ENCODE results near the gene DDI1.

DNA sequence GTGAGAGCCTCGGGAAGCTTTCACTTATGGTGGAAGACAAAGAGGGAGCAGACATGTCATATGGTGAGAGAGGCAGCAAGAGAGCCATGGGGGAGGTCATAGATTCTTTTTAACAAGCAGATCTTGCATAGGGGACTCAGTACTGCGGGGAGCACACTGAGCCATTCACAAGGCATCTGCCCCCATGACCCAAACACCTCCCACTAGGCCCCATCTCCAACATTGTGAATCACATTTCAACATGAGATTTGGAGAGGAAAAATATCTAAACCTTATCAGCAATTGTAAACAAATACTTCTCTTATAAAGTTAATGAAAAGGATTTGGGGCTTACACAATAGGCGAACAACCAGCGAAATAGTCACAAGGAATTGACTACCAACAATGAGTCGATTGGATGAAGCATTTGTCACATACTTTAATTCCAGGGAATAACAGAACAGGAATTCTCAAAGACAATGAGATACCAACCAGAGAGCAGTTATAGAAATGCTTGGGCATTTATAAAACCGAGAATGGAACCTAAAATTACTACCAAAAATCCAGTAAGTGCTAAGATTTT is 7.3 kb downstream of the DDI1 start:
- TF ChIP-seq, protein P1, sequence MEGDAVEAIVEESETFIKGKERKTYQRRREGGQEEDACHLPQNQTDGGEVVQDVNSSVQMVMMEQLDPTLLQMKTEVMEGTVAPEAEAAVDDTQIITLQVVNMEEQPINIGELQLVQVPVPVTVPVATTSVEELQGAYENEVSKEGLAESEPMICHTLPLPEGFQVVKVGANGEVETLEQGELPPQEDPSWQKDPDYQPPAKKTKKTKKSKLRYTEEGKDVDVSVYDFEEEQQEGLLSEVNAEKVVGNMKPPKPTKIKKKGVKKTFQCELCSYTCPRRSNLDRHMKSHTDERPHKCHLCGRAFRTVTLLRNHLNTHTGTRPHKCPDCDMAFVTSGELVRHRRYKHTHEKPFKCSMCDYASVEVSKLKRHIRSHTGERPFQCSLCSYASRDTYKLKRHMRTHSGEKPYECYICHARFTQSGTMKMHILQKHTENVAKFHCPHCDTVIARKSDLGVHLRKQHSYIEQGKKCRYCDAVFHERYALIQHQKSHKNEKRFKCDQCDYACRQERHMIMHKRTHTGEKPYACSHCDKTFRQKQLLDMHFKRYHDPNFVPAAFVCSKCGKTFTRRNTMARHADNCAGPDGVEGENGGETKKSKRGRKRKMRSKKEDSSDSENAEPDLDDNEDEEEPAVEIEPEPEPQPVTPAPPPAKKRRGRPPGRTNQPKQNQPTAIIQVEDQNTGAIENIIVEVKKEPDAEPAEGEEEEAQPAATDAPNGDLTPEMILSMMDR (IDR thresholded peaks at IDR 0.05) = no peak
- TF ChIP-seq POLR2A (IDR thresholded peaks at IDR 0.05) (no peak), POLR2AphosphoS5 (IDR thresholded peaks at IDR 0.05) (no peak), EP300 (IDR thresholded peaks at IDR 0.05) (no peak)

Data from stomach (tissue), 4 donors.